ENCODE measurements around the gene WNT6. TPM values are rescaled to one million over a fixed set of nuclear protein-coding genes. Genes with fewer than 3 reads are reported as not detected.

WNT6 gene
- total RNA-seq, 2 experiments from 2014 or later, result not detected

GRCh38 chr2:218816561-218817011, 43.0 kb upstream of the WNT6 start:
- H3K4me1 ChIP-seq (ENCODE audit: insufficient read depth, low read length), result no peaks in the 10 kb centered on the region
- CTCF ChIA-PET, result no interaction called here
- ATAC-seq (ENCODE audit: poor library complexity) (no peak), DNase-seq (no peak)
- TF ChIP-seq CTCF (IDR thresholded peaks at IDR 0.05), result no peak
- no peak overlapping the region for H3K4me3 Mint-ChIP-seq
- no peak overlapping the region for H3K27ac Mint-ChIP-seq
- POLR2A ChIA-PET, result no interaction called here
- H3K36me3 Mint-ChIP-seq (ENCODE audit: low read depth), result no peaks in the 10 kb centered on the region
- H3K4me3 ChIP-seq (ENCODE audit: low read length), result no peak overlapping the region
- H3K36me3 ChIP-seq (ENCODE audit: insufficient read depth, low read length), result no peaks in the 10 kb centered on the region
- H3K27ac ChIP-seq (ENCODE audit: low read depth in 1 of 2, low read length in 2 of 2), result no peak overlapping the region
- H3K27me3 ChIP-seq (ENCODE audit: control insufficient read depth in 1 of 2, insufficient read depth in 2 of 2, low read length in 2 of 2), result peaks cover 5 to 7% of the 10 kb centered on the region in 2 experiments
- no peaks in the 10 kb centered on the region for H3K4me1 Mint-ChIP-seq (ENCODE audit: low read depth)
- H3K27me3 Mint-ChIP-seq, result peaks cover 20% of the 10 kb centered on the region
- H3K9me3 ChIP-seq (ENCODE audit: control insufficient read depth in 1 of 2, insufficient read depth in 1 of 2, low read length in 2 of 2), result no peaks in the 10 kb centered on the region
- no peaks in the 10 kb centered on the region for H3K9me3 Mint-ChIP-seq
- intact Hi-C loops (cut with DNase I, micrococcal nuclease), result no loop called here

- POLR2A ChIA-PET, result no interaction called here
- Mint-ChIP-seq H3K27ac (no peak overlapping the region), H3K4me1 (ENCODE audit: low read depth) (no peaks in the 10 kb centered on the region), H3K27me3 (peaks cover 12% of the 10 kb centered on the region), H3K4me3 (no peak overlapping the region), H3K36me3 (ENCODE audit: low read depth) (no peaks in the 10 kb centered on the region), H3K9me3 (no peaks in the 10 kb centered on the region)
- intact Hi-C loops (cut with DNase I, micrococcal nuclease), result no loop called here
- no peak overlapping the region for H3K4me3 ChIP-seq (ENCODE audit: low read length)
- no peak for TF ChIP-seq CTCF (IDR thresholded peaks at IDR 0.05)
- no peaks in the 10 kb centered on the region for H3K36me3 ChIP-seq (ENCODE audit: insufficient read depth, low read length)
- ATAC-seq (ENCODE audit: poor library complexity), result no peak
- peaks cover 0 to 2% of the 10 kb centered on the region in 2 experiments for H3K27me3 ChIP-seq (ENCODE audit: control insufficient read depth in 1 of 2, insufficient read depth in 2 of 2, low read length in 2 of 2)
- H3K4me1 ChIP-seq (ENCODE audit: insufficient read depth, low read length), result no peaks in the 10 kb centered on the region
- CTCF ChIA-PET, result no interaction called here
- DNase-seq, result peak in 1 of 14 experiments; percentile 25
- H3K9me3 ChIP-seq (ENCODE audit: control insufficient read depth in 1 of 2, insufficient read depth in 1 of 2, low read length in 2 of 2), result no peaks in the 10 kb centered on the region
- H3K27ac ChIP-seq (ENCODE audit: low read depth in 1 of 2, low read length in 2 of 2), result no peak overlapping the region
Observed at GRCh38 chr2:218819093-218819492, 40.5 kb upstream of the WNT6 start.

- Mint-ChIP-seq H3K4me3 (no peak overlapping the region), H3K27me3 (peaks cover 12% of the 10 kb centered on the region), H3K27ac (no peak overlapping the region), H3K9me3 (no peaks in the 10 kb centered on the region), H3K4me1 (ENCODE audit: low read depth) (no peaks in the 10 kb centered on the region), H3K36me3 (ENCODE audit: low read depth) (no peaks in the 10 kb centered on the region)
- ChIA-PET POLR2A (no interaction called here), CTCF (interaction anchor here (1.2 kb wide), 1 partner anchor 237 kb away, joined by 3 read pairs; no protein-coding TSS in a partner anchor)
- Histone ChIP-seq H3K9me3 (ENCODE audit: control insufficient read depth in 1 of 2, insufficient read depth in 1 of 2, low read length in 2 of 2) (no peaks in the 10 kb centered on the region), H3K36me3 (ENCODE audit: insufficient read depth, low read length) (no peaks in the 10 kb centered on the region), H3K27ac (ENCODE audit: low read depth in 1 of 2, low read length in 2 of 2) (no peak overlapping the region), H3K4me1 (ENCODE audit: insufficient read depth, low read length) (no peaks in the 10 kb centered on the region), H3K4me3 (ENCODE audit: low read length) (no peak overlapping the region), H3K27me3 (ENCODE audit: control insufficient read depth in 1 of 2, insufficient read depth in 2 of 2, low read length in 2 of 2) (peaks cover 0 to 2% of the 10 kb centered on the region in 2 experiments)
- no peak for TF ChIP-seq CTCF (IDR thresholded peaks at IDR 0.05)
- no peak for DNase-seq
- no peak for ATAC-seq (ENCODE audit: poor library complexity)
- intact Hi-C loops (cut with DNase I, micrococcal nuclease), result no loop called here
Observed at GRCh38 chr2:218820746-218821369, 38.7 kb upstream of the WNT6 start.
